Measurements from ENCODE around the gene MLLT3.

- no peak for TF ChIP-seq REST (IDR thresholded peaks at IDR 0.05; ENCODE audit: insufficient read depth in 1 of 2, low read depth in 2 of 2, low read length in 2 of 2)
- no peak for TF ChIP-seq TAF1 (IDR thresholded peaks at IDR 0.05; ENCODE audit: borderline replicate concordance, insufficient read depth, low read length)
These were observed 308.9 kb downstream of the MLLT3 start for GRCh38 chr9:20313415-20313814.

All from PFSK-1 (cell line).